ENCODE results near the gene RAB1A.
"Not testable (repeated sequence)": the region's sequence is repeated elsewhere in the genome, so short reads cannot be mapped to it uniquely, and the experiment has no call there.

RAB1A gene

DNA sequence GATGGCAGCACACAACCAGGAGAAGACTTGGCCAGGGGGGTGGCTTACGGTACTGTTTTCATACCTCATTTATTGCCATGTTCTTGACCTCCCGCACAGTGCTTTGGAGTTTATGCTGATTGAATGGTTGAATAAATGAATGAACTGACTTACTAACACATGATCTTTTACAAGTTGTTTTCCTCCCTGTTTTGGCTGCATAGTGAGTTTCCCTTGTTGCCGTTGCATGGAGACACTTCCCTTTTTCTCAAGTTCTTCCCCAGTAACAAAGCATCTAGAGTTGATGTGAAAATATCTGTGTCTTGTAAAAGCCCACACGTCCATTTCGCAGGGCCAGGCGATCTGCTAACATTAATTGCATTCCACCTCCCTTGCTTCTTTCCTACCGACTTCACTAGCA, 35.7 kb upstream of the RAB1A start:
- DNase-seq (ENCODE audit: insufficient read length, low spot score) (no peak), FAIRE-seq (no peak)
- TF ChIP-seq, protein P1, sequence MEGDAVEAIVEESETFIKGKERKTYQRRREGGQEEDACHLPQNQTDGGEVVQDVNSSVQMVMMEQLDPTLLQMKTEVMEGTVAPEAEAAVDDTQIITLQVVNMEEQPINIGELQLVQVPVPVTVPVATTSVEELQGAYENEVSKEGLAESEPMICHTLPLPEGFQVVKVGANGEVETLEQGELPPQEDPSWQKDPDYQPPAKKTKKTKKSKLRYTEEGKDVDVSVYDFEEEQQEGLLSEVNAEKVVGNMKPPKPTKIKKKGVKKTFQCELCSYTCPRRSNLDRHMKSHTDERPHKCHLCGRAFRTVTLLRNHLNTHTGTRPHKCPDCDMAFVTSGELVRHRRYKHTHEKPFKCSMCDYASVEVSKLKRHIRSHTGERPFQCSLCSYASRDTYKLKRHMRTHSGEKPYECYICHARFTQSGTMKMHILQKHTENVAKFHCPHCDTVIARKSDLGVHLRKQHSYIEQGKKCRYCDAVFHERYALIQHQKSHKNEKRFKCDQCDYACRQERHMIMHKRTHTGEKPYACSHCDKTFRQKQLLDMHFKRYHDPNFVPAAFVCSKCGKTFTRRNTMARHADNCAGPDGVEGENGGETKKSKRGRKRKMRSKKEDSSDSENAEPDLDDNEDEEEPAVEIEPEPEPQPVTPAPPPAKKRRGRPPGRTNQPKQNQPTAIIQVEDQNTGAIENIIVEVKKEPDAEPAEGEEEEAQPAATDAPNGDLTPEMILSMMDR (IDR thresholded peaks at IDR 0.05; ENCODE audit: insufficient read depth, missing control alignments): no peak

GRCh38 chr2:65164426-65164891, 34.6 kb upstream of the RAB1A start:
- TF ChIP-seq, protein P1 (IDR thresholded peaks at IDR 0.05; ENCODE audit: insufficient read depth, missing control alignments): no peak
- DNase-seq (ENCODE audit: insufficient read length, low spot score) (no peak), FAIRE-seq (no peak)

DNA sequence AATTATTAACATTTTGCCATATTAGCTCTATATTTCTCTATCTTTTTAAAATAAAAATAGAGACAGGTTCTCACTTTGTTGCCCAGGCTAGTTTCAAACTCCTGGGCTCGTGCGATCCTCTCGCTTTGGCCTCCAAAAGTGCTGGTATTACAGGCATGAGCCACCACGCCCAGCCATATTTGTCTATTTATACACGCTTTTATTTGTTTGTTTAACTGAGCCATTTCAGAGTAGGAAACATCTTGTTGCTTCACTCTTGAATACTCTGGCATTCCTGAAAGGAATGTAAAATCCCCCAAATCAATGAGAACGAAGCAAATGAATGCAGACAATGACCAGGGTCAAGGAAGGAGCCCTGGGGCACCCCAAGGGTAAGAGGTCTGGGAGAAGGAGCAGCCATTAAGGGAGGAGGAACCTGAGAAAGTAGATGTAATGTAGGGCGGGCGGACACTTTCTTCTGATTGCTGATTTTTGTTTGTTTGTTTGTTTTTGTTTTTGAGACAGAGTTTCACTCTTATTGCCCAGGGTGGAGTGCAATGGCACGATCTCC, 31.7 kb upstream of the RAB1A start:
- TF ChIP-seq, protein P1 (IDR thresholded peaks at IDR 0.05; ENCODE audit: insufficient read depth, missing control alignments): no peak
- no peak for DNase-seq (ENCODE audit: insufficient read length, low spot score)
- no peak for FAIRE-seq

DNA sequence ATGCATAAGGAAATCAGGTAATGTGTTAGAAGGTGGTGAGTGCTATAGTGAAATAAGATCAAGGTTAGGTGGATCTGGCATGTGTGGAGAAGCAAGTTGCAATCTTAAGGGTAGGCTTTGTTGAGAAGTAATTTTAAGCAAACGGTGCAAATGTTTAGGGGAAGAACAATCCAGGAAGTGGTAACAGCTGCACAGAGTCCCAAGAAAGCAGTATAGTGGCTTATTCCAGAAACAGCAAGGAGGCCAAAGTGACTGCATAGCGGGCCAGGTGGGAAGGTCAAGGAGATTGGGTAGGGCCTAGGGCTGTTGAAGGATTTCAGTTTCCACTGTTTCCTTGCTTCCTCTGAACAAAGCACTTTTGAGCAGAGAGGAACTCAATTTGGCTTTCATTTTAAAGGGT, 30.0 kb upstream of the RAB1A start:
- FAIRE-seq (no peak), DNase-seq (ENCODE audit: insufficient read length, low spot score) (no peak)
- TF ChIP-seq, protein P1 (IDR thresholded peaks at IDR 0.05; ENCODE audit: insufficient read depth, missing control alignments): no peak

GRCh38 chr2:65159261-65159660, 29.4 kb upstream of the RAB1A start:
- DNase-seq (ENCODE audit: insufficient read length, low spot score): no peak
- TF ChIP-seq, protein P1 (IDR thresholded peaks at IDR 0.05; ENCODE audit: insufficient read depth, missing control alignments): no peak
- no peak for FAIRE-seq

DNA sequence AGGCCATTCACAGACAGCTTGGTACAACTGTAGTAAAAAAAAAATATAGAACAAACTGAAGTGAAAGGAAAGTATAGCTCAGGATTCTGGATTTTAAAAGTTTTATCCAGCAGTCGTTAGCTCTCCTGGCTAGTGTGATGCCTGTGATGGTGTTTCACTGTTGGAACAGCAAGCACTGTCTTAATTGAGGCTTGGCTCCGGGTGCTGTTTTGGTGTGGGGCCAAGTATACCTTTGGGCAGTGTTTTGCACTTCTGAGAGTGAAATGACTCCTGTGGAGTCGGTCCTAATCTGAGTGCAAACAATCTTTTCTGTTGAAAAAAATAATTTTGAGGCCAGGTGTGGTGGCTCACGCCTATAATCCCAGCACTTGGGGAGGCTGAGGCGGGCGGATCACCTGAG, 28.7 kb upstream of the RAB1A start:
- TF ChIP-seq, protein P1 (IDR thresholded peaks at IDR 0.05; ENCODE audit: insufficient read depth, missing control alignments): no peak
- FAIRE-seq (no peak), DNase-seq (ENCODE audit: insufficient read length, low spot score) (no peak)

DNA sequence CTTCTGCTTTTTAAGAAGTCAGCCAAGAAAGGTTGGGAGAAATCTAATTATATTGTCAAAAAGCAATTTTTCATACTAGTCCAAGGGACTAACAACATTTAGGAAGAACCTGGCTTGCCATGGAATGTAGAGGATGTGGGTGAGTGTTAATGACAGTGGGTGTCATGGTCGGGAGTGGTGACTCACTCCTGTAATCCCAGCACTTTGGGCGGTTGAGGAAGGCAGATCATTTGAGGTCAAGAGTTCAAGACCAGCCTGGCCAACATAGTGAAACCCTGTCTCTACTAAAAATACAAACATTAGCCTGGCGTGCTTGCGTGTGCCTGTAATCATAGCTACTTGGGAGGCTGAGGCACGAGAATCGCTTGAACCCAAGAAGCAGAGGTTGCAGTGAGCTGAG, 27.9 kb upstream of the RAB1A start:
- not testable (repeated sequence) for FAIRE-seq; DNase-seq (ENCODE audit: insufficient read length, low spot score)

DNA sequence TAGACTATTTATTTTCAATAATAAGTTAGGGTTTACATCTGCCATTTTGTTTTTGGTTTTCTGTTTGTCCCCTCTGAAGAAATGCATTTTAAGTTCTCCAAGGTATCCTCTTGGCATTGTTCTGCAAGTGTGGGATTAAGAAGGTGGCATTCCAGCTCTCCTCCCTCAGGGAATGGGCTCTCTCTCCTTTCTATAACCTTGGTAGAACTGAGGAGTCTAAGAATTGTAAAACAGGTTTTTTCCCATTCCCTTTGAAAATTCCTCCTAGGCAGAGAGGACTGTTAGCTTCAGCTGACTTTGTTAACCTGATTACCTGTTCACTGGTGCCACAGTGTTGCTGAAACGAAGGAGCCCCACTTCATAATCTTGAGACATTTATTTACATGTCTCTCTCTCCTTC, 26.1 kb upstream of the RAB1A start:
- TF ChIP-seq, protein P1 (IDR thresholded peaks at IDR 0.05; ENCODE audit: insufficient read depth, missing control alignments): no peak
- no peak for FAIRE-seq
- no peak for DNase-seq (ENCODE audit: insufficient read length, low spot score)
